SK-N-SH (cell line): ENCODE measurements around the gene PCSK2.

Experiments
- CTCF ChIP-seq: fragments of 200-600 bp; sonication (generic); IDR thresholded peaks from 2 replicates; pipeline ENCODE4 v1.6.1; 2017; ENCODE audit warnings: antibody characterized with exemption, mild to moderate bottlenecking, moderate library complexity
- EZH2phosphoT487 ChIP-seq: fragments of 200-600 bp; sonication (generic); IDR thresholded peaks from 2 replicates; pipeline ENCODE4 v1.6.1; 2017; ENCODE audit warnings: low read depth, mixed run types, mild to moderate bottlenecking, antibody characterized with exemption, moderate library complexity, borderline replicate concordance
- JUND ChIP-seq: IDR thresholded peaks from 2 replicates; pipeline ENCODE4 v1.4.0; 2012
- NRF1 ChIP-seq: IDR thresholded peaks from 2 replicates; pipeline ENCODE4 v1.6.1; 2012; ENCODE audit warnings: low read depth, mild to moderate bottlenecking, low read length
- RCOR1 ChIP-seq: fragments of 150-350 bp; IDR thresholded peaks from 2 replicates; pipeline ENCODE4 v1.6.1; 2017; ENCODE audit warnings: antibody characterized with exemption, low read length
- REST ChIP-seq: IDR thresholded peaks from 2 replicates; pipeline ENCODE4 v1.6.1; 2012; ENCODE audit warnings: mild to moderate bottlenecking, low read depth, low read length, moderate library complexity
- RXRA ChIP-seq: IDR thresholded peaks from 2 replicates; pipeline ENCODE4 v1.4.0; 2012; ENCODE audit warnings: low read depth, mild to moderate bottlenecking, borderline replicate concordance
- SIN3A ChIP-seq: IDR thresholded peaks from 2 replicates; pipeline ENCODE4 v1.6.1; 2012; ENCODE audit warnings: low read depth, mild to moderate bottlenecking, low read length, moderate library complexity, borderline replicate concordance
- TAF1 ChIP-seq: IDR thresholded peaks from 2 replicates; pipeline ENCODE4 v1.6.1; 2012; ENCODE audit warnings: low read depth, mild to moderate bottlenecking, low read length, moderate library complexity, borderline replicate concordance
- TCF12 ChIP-seq: IDR thresholded peaks from 2 replicates; pipeline ENCODE4 v1.4.0; 2012
- USF1 ChIP-seq: IDR thresholded peaks from 2 replicates; pipeline ENCODE4 v1.4.0; 2012; ENCODE audit warnings: low read depth, borderline replicate concordance
- YY1 ChIP-seq: IDR thresholded peaks from 2 replicates; pipeline ENCODE4 v1.4.0; 2012; ENCODE audit warnings: low read depth, mild to moderate bottlenecking
- ZBTB33 ChIP-seq: IDR thresholded peaks from 2 replicates; pipeline ENCODE4 v1.4.0; 2012; ENCODE audit warnings: low read depth, borderline replicate concordance
- TF ChIP-seq, protein P1 (sequence below): IDR thresholded peaks from 2 replicates; pipeline ENCODE4; 2012

DNA sequence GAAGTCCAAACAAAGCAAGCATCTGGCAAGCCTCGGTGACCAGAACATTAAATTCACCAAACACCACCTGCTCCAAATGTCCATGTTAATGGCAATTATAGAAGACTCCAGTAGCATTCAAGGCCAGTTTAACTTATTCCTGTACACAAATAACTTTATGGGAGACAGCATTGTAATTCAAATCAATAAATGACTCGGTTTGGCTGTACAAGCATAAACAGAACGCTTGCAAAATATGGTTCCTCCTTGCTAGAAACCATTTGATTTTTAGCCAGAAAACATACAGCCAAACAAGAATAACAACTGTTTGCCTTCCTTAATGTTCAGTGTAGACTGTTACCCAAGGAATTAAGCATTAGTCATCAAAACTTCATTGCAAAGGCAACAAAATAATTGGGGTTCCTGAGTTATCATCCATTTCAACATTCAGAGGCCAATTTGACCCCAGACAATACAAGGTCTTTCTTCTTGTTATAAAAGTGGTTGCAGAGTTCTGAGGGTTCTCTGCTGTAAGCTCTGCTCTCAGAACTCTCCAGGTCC is 179.3 kb downstream of the PCSK2 start:
- TF ChIP-seq JUND (no peak), CTCF (no peak), RCOR1 (no peak), EZH2phosphoT487 (no peak), YY1 (no peak), TAF1 (no peak), USF1 (no peak), REST (no peak), NRF1 (no peak), ZBTB33 (no peak), RXRA (no peak), TCF12 (no peak), SIN3A (no peak)
- TF ChIP-seq, protein P1, sequence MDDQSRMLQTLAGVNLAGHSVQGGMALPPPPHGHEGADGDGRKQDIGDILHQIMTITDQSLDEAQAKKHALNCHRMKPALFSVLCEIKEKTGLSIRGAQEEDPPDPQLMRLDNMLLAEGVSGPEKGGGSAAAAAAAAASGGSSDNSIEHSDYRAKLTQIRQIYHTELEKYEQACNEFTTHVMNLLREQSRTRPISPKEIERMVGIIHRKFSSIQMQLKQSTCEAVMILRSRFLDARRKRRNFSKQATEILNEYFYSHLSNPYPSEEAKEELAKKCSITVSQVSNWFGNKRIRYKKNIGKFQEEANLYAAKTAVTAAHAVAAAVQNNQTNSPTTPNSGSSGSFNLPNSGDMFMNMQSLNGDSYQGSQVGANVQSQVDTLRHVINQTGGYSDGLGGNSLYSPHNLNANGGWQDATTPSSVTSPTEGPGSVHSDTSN = no peak
